H1 (cell line): ENCODE measurements around the gene SV2A. TPM values are rescaled to one million over a fixed set of nuclear protein-coding genes. Genes with fewer than 3 reads are reported as not detected.

Experiments used
- BACH1 ChIP-seq: IDR thresholded peaks from 2 replicates; pipeline ENCODE4 v1.6.1; 2012; ENCODE audit warnings: low read length, improper control_type of control experiment
- BRCA1 ChIP-seq: IDR thresholded peaks from 2 replicates; pipeline ENCODE4 v1.6.1; 2012; ENCODE audit warnings: low read depth, low read length, improper control_type of control experiment
- CBX8 ChIP-seq: fragments of 300-800, 300-1000 bp; sonication (generic); IDR thresholded peaks from 2 replicates; pipeline ENCODE4 v1.7.1; 2016; ENCODE audit warnings: low read depth, low read length, borderline replicate concordance
- CEBPB ChIP-seq: IDR thresholded peaks from 2 replicates; pipeline ENCODE4 v1.6.1; 2012; ENCODE audit warnings: low read depth, low read length
- HDAC2 ChIP-seq, 2 experiments: fragments of 300-600 bp in 1 of 2; sonication (generic) in 1 of 2; IDR thresholded peaks; 2 replicates each; pipeline ENCODE4 v1.6.1; 2011 to 2012; ENCODE audit warnings: low read depth in 2 of 2, low read length in 2 of 2, mild to moderate bottlenecking in 2 of 2, moderate library complexity in 2 of 2, borderline replicate concordance in 1 of 2, inconsistent platforms in 1 of 2
- HDAC6 ChIP-seq: IDR thresholded peaks from one replicate; pipeline ENCODE4 v1.7.1; 2012; ENCODE audit warnings: low read depth, mild to moderate bottlenecking, inconsistent platforms, low read length, moderate library complexity
- NRF1 ChIP-seq: IDR thresholded peaks from 2 replicates; pipeline ENCODE4 v1.6.1; 2011; ENCODE audit warnings: mild to moderate bottlenecking, low read depth, low read length, improper control_type of control experiment
- POU5F1 ChIP-seq: IDR thresholded peaks from 2 replicates; pipeline ENCODE4 v1.6.1; 2011; ENCODE audit warnings: low read depth, mild to moderate bottlenecking, low read length, moderate library complexity
- RNF2 ChIP-seq: fragments of 200-900, 300-1000 bp; sonication (generic); IDR thresholded peaks from 2 replicates; pipeline ENCODE4 v1.7.1; 2016; ENCODE audit warnings: borderline replicate concordance, low read depth, mild to moderate bottlenecking, antibody characterized with exemption, low read length; ENCODE audit not compliant: poor library complexity, severe bottlenecking; ENCODE audit errors: missing control alignments
- RXRA ChIP-seq: IDR thresholded peaks from 2 replicates; pipeline ENCODE4 v1.6.1; 2011; ENCODE audit warnings: low read depth, mild to moderate bottlenecking, low read length, moderate library complexity; ENCODE audit not compliant: insufficient read depth
- SAP30 ChIP-seq: fragments of 300-600 bp; sonication (generic); IDR thresholded peaks from 2 replicates; pipeline ENCODE4 v1.7.1; 2012; ENCODE audit warnings: low read length, moderate library complexity, mild to moderate bottlenecking, inconsistent platforms; ENCODE audit not compliant: insufficient read depth, insufficient replicate concordance
- SP1 ChIP-seq: IDR thresholded peaks from 2 replicates; pipeline ENCODE4 v1.6.1; 2011; ENCODE audit warnings: low read depth, low read length
- SP2 ChIP-seq: IDR thresholded peaks from 2 replicates; pipeline ENCODE4 v1.6.1; 2012; ENCODE audit warnings: mild to moderate bottlenecking, low read length, inconsistent platforms
- SP4 ChIP-seq: IDR thresholded peaks from 2 replicates; pipeline ENCODE4 v1.6.1; 2012; ENCODE audit warnings: low read length, inconsistent platforms
- TAF7 ChIP-seq: optimal IDR thresholded peaks from 2 replicates; pipeline ENCODE3; 2011; ENCODE audit warnings: low read depth, mild to moderate bottlenecking, inconsistent platforms, low read length, moderate library complexity, borderline replicate concordance
- YY1 ChIP-seq: IDR thresholded peaks from 2 replicates; pipeline ENCODE4 v1.6.1; 2011; ENCODE audit warnings: low read depth, mild to moderate bottlenecking, low read length
- polyA plus RNA-seq, 7 experiments: library from polyadenylated mRNA; depleted of rRNA in 3 of 7; stranded (reverse) in 5 of 7; unstranded in 2 of 7; fragments of >200 nt in 5 of 7; fragments of 200-250 nt in 2 of 7; gene quantifications; 1 replicate in 5 of 7; 2 replicates in 1 of 7; 4 replicates in 1 of 7; pipeline versions ENCODE4 v1.2.1 to v1.2.3, GENCODE V29; 2011 to 2013; ENCODE audit warnings: missing spikeins in 2 of 7, mixed read lengths in 2 of 7
- total RNA-seq: library from RNA; stranded (reverse); fragmentation: NEBNext Ultra II Directional; extraction: Animal tissue kit (Norgen Biotek cat#: 25700); gene quantifications from 2 replicates; pipeline ENCODE4 v1.2.1, GENCODE V29; 2021
- TF ChIP-seq, protein P1 (sequence below): IDR thresholded peaks from 2 replicates; pipeline ENCODE4 v1.6.1; 2012; ENCODE audit warnings: inconsistent platforms

The SV2A gene
- total and polyA plus RNA-seq, 2 of the 8 experiments (the other 6 are each of a cell fraction or from before 2014, with no cell fraction given), result 41.8 to 51.8 TPM

DNA sequence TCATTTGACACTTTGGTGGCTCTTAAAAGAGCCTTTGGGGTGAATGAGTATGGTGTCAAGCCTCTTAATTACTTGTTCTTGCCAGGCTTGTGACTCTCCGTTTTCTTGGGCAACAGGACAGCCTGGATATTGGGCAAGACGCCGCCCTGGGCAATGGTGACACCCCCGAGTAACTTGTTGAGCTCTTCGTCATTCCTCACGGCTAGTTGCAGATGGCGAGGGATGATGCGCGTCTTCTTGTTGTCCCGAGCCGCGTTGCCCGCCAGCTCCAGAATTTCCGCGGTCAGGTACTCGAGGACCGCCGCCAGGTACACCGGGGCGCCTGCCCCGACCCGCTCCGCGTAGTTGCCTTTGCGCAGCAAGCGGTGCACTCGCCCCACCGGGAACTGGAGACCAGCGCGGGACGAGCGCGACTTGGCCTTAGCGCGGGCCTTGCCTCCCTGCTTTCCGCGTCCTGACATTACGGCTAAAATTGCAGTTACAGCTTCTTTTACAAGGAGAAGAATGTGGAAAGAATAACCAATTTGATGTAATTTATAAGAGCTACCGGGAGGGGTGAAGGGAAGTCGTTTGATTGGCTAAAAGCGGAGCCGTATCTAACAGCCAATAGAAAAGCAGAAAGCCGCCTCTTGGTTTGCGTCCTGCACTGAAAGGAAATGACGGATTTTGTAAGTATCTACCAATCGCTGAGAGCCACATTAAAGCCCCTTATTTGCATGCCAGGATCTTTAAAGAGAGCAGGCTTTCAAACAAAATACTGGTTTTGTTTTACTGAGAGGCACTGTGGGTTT lies 30.0 kb downstream of the SV2A start (continued):
- TF ChIP-seq YY1, result no peak
- no peak; the same call in 1 of the 2 replicates for TF ChIP-seq CEBPB
- TF ChIP-seq NRF1, result no peak
- no peak for TF ChIP-seq CBX8
- TF ChIP-seq, protein P1, sequence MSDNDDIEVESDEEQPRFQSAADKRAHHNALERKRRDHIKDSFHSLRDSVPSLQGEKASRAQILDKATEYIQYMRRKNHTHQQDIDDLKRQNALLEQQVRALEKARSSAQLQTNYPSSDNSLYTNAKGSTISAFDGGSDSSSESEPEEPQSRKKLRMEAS, result peak; percentile 55
- TF ChIP-seq BACH1, result no peak
- peak; percentile 85 for TF ChIP-seq TAF7
- peak; percentile 89 for TF ChIP-seq SP1
- no peak for TF ChIP-seq BRCA1
- no peak for TF ChIP-seq HDAC2 (IDR thresholded peaks at IDR 0.05; ENCODE audit: borderline replicate concordance in 1 of 2, low read depth in 2 of 2, low read length in 2 of 2)
- TF ChIP-seq RNF2, result no peak
- no peak for TF ChIP-seq RXRA
- no peak for TF ChIP-seq SP2
- no peak for TF ChIP-seq SP4
- TF ChIP-seq POU5F1, result no peak
- TF ChIP-seq SAP30, result peak; percentile 13
- TF ChIP-seq HDAC6, result no peak
